A549 (cell line): ENCODE data around the gene WNT9A. TPM values are rescaled to one million over a fixed set of nuclear protein-coding genes. Genes with fewer than 3 reads are reported as not detected.

Experiments
- ATAC-seq, 2 experiments: fragments of 200-7000 bp in 1 of 2; fragments of >200 bp in 1 of 2; cut with Nextera tagmentation in 1 of 2; cut with Tn5 transposase in 1 of 2; 3 replicates each; pipeline versions ENCODE4 v1.8.0 to v1.9.1; 2018 to 2020; ENCODE audit warnings: mild to moderate bottlenecking in 1 of 2, moderate library complexity in 1 of 2
- CTCF ChIA-PET: fragments of 300-600 bp; sonication (Branson Sonifier 250); formaldehyde crosslinking; extraction: SDS; loops from one replicate; lab custom pipeline; 2021; ENCODE audit warnings: antibody characterized with exemption, inconsistent platforms; lab: Yijun Ruan, JAX
- POLR2A ChIA-PET: fragments of 350-600 bp; formaldehyde crosslinking; extraction: SDS; loops from one replicate; lab custom pipeline; 2021; ENCODE audit warnings: antibody characterized with exemption, inconsistent platforms; lab: Yijun Ruan, JAX
- DNase-seq, 2 experiments: peaks; one replicate each; pipeline versions ENCODE4 v3.0.0 to v3.0.0-alpha.2; 2011 to 2016; ENCODE audit warnings: low read depth in 1 of 2, low spot score in 1 of 2
- FAIRE-seq: peaks from 2 replicates; lab custom pipeline; 2011; peaks lifted over from hg19 to GRCh38; lab: Jason Lieb, UNC
- H3K27ac ChIP-seq, 2 experiments: fragments of >200 bp; sonication (Bioruptor Twin); formaldehyde crosslinking; 3 replicates each; pipeline ENCODE4 v1.5.1; 2016 to 2017
- H3K4me1 ChIP-seq: fragments of >200 bp; sonication (Bioruptor Twin); formaldehyde crosslinking; 3 replicates; pipeline ENCODE4 v1.6.1; 2016
- H3K4me2 ChIP-seq: fragments of >200 bp; sonication (Bioruptor Twin); formaldehyde crosslinking; 3 replicates; pipeline ENCODE4 v1.6.1; 2016
- H3K4me3 ChIP-seq: fragments of >200 bp; sonication (Bioruptor Twin); formaldehyde crosslinking; 3 replicates; pipeline ENCODE4 v1.5.1; 2016
- H3K9me3 ChIP-seq: fragments of >200 bp; sonication (Bioruptor Twin); formaldehyde crosslinking; 3 replicates; pipeline ENCODE4 v1.6.1; 2016
- CBX8 ChIP-seq: fragments of 200-600 bp; sonication (generic); IDR thresholded peaks from 2 replicates; pipeline ENCODE4 v1.6.1; 2016
- CEBPB ChIP-seq, 2 experiments: fragments of >200 bp in 1 of 2; sonication (Bioruptor Twin) in 1 of 2; formaldehyde crosslinking in 1 of 2; IDR thresholded peaks; 2 replicates each; pipeline ENCODE4 v1.6.1; 2012 to 2016
- CHD4 ChIP-seq: fragments of 200-600 bp; sonication (generic); IDR thresholded peaks from 2 replicates; pipeline ENCODE4 v1.6.1; 2016; ENCODE audit warnings: antibody characterized with exemption, mild to moderate bottlenecking, borderline replicate concordance
- EHMT2 ChIP-seq: fragments of 200-600 bp; sonication (generic); IDR thresholded peaks from 2 replicates; pipeline ENCODE4 v1.6.1; 2016; ENCODE audit warnings: antibody characterized with exemption, low read depth, mild to moderate bottlenecking, moderate library complexity
- JUN ChIP-seq, 2 experiments: fragments of >200 bp; sonication (Bioruptor Twin); formaldehyde crosslinking; IDR thresholded peaks; 2 replicates in 1 of 2; 3 replicates in 1 of 2; pipeline ENCODE4 v1.6.1; 2016 to 2017
- KDM5A ChIP-seq: fragments of 200-600 bp; sonication (generic); IDR thresholded peaks from 2 replicates; pipeline ENCODE4 v1.6.1; 2016; ENCODE audit warnings: antibody characterized with exemption, mild to moderate bottlenecking
- NFE2L2 ChIP-seq: fragments of 150-350 bp; conservative IDR thresholded peaks from 2 replicates; pipeline ENCODE4 v1.6.1; 2014; ENCODE audit warnings: low read length
- NPAS2 ChIP-seq: fragments of 250-450 bp; sonication (Bioruptor Pico); IDR thresholded peaks from 2 replicates; pipeline ENCODE4 v1.8.0; 2022; ENCODE audit warnings: mild to moderate bottlenecking, moderate library complexity, borderline replicate concordance
- NR3C1 ChIP-seq: fragments of >200 bp; sonication (Bioruptor Twin); formaldehyde crosslinking; IDR thresholded peaks from 3 replicates; pipeline ENCODE4 v1.6.1; 2017
- PBX3 ChIP-seq: IDR thresholded peaks from 2 replicates; pipeline ENCODE4 v1.6.1; 2012
- POLR2A ChIP-seq: IDR thresholded peaks from 2 replicates; pipeline ENCODE4 v1.6.1; 2012; ENCODE audit warnings: mild to moderate bottlenecking, low read length
- REST ChIP-seq: fragments of 200-600 bp; sonication (generic); IDR thresholded peaks from 2 replicates; pipeline ENCODE4 v1.6.1; 2016; ENCODE audit warnings: antibody characterized with exemption, mild to moderate bottlenecking, moderate library complexity
- TFCP2L1 ChIP-seq: fragments of 250-450 bp; sonication (Bioruptor Pico); IDR thresholded peaks from 2 replicates; pipeline ENCODE4 v1.5.0; 2021; ENCODE audit warnings: mild to moderate bottlenecking
- ZC3H11A ChIP-seq: fragments of 450-650 bp; IDR thresholded peaks from 2 replicates; pipeline ENCODE4 v1.6.1; 2014; ENCODE audit warnings: antibody characterized with exemption, mild to moderate bottlenecking
- ZFP36 ChIP-seq: fragments of 450-650 bp; IDR thresholded peaks from 2 replicates; pipeline ENCODE4 v1.6.1; 2014; ENCODE audit warnings: borderline replicate concordance; ENCODE audit not compliant: partially characterized antibody
- whole genome bisulfite sequencing: methylation state at CpG from one replicate; pipeline ENCODE4 v1.1.6; 2017; ENCODE audit errors: missing lambda C conversion rate; 5-methylcytosine and 5-hydroxymethylcytosine counted together
- polyA plus RNA-seq, 4 experiments: library from polyadenylated mRNA; depleted of rRNA in 3 of 4; stranded (reverse); fragments of >200 nt; fragmentation: RNase III in 1 of 4; extraction: RNeasy Plus Mini Kit Qiagen cat#74134 plus additional on column Dnase treatment in 1 of 4; gene quantifications; 2 replicates in 3 of 4; 3 replicates in 1 of 4; pipeline ENCODE4 v1.2.3, GENCODE V29; 2011 to 2017
- TF ChIP-seq, protein P1 (sequence below): fragments of >200 bp; sonication (Bioruptor Twin); formaldehyde crosslinking; IDR thresholded peaks from 3 replicates; pipeline ENCODE4 v1.5.1; 2016
- TF ChIP-seq, protein P2 (sequence below): fragments of 450-650 bp; IDR thresholded peaks from 2 replicates; pipeline ENCODE4 v1.6.1; 2014; ENCODE audit warnings: antibody characterized with exemption
- TF ChIP-seq, protein P3 (sequence below): fragments of 250-450 bp; sonication (Bioruptor Pico); IDR thresholded peaks from 2 replicates; pipeline ENCODE4 v1.5.0; 2020; ENCODE audit warnings: low read depth, mild to moderate bottlenecking, moderate library complexity
- TF ChIP-seq, protein P4 (sequence below): fragments of >200 bp; sonication (Bioruptor Twin); formaldehyde crosslinking; IDR thresholded peaks from 2 replicates; pipeline ENCODE4 v1.6.1; 2016

WNT9A gene
- polyA plus RNA-seq, 2 of the 4 experiments (the other 2 are of a cell fraction) = 0.75 to 1.2 TPM

- no peak overlapping the region for H3K27ac ChIP-seq
- POLR2A ChIA-PET = no interaction called here
Measured at GRCh38 chr1:227937031-227937837, 10.5 kb downstream of the WNT9A start.

DNA sequence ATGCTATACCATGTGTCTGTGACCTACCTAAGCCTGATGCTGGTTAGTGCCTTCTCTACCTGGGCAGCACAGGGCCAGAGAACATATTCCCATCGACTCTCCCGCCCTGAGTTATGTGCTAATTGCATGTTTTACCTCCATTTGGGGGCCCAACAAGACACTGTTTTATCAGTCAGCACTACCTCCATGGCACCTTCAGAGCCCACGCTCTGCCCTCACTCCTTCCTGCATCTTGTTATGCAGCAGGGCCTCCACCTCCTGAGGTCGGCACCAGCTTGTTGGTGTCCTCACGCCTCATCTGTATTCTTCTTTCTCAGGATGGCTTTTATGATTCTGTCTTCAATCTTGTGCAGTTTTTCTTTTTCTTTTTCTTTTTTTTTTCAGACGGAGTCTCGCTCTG lies 11.9 kb downstream of the WNT9A start:
- Histone ChIP-seq H3K4me2 (no peak overlapping the region), H3K27ac (no peak overlapping the region), H3K9me3 (peaks cover 35% of the 10 kb centered on the region), H3K4me3 (no peak overlapping the region), H3K4me1 (no peaks in the 10 kb centered on the region; the same call in 2 of the 3 replicates)
- FAIRE-seq (no peak), ATAC-seq (no peak), DNase-seq (no peak)
- ChIA-PET CTCF (interaction anchor here (0.6 to 0.9 kb wide), 3 partner anchors 10 to 143 kb away, joined by 3 to 4 read pairs (median 4); no protein-coding TSS in a partner anchor), POLR2A (no interaction called here)
- TF ChIP-seq CHD4 (no peak), NPAS2 (CRISPR knock-in tag) (no peak)
- WGBS = 88% methylated on average over 7 of the region's 7 CpGs

More at GRCh38 chr1:227937031-227937837, 10.5 kb downstream of the WNT9A start:
- CTCF ChIA-PET = interaction anchor here (0.9 kb wide), 1 partner anchor 11 kb away, joined by 3 read pairs; the partner anchor contains the start of gene WNT9A
- DNase-seq = no peak
- TF ChIP-seq CEBPB (IDR thresholded peaks at IDR 0.05) = no peak
- TF ChIP-seq, protein P1, sequence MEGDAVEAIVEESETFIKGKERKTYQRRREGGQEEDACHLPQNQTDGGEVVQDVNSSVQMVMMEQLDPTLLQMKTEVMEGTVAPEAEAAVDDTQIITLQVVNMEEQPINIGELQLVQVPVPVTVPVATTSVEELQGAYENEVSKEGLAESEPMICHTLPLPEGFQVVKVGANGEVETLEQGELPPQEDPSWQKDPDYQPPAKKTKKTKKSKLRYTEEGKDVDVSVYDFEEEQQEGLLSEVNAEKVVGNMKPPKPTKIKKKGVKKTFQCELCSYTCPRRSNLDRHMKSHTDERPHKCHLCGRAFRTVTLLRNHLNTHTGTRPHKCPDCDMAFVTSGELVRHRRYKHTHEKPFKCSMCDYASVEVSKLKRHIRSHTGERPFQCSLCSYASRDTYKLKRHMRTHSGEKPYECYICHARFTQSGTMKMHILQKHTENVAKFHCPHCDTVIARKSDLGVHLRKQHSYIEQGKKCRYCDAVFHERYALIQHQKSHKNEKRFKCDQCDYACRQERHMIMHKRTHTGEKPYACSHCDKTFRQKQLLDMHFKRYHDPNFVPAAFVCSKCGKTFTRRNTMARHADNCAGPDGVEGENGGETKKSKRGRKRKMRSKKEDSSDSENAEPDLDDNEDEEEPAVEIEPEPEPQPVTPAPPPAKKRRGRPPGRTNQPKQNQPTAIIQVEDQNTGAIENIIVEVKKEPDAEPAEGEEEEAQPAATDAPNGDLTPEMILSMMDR = no peak
- TF ChIP-seq, all 56 proteins: peak for 0
- no peak for FAIRE-seq
- no peak for ATAC-seq
- Histone ChIP-seq H3K4me2 (no peak overlapping the region), H3K4me1 (no peaks in the 10 kb centered on the region; the same call in 2 of the 3 replicates), H3K4me3 (no peak overlapping the region), H3K9me3 (peaks cover 35% of the 10 kb centered on the region)
- 87% methylated on average over 20 of the region's 20 CpGs for WGBS

DNA sequence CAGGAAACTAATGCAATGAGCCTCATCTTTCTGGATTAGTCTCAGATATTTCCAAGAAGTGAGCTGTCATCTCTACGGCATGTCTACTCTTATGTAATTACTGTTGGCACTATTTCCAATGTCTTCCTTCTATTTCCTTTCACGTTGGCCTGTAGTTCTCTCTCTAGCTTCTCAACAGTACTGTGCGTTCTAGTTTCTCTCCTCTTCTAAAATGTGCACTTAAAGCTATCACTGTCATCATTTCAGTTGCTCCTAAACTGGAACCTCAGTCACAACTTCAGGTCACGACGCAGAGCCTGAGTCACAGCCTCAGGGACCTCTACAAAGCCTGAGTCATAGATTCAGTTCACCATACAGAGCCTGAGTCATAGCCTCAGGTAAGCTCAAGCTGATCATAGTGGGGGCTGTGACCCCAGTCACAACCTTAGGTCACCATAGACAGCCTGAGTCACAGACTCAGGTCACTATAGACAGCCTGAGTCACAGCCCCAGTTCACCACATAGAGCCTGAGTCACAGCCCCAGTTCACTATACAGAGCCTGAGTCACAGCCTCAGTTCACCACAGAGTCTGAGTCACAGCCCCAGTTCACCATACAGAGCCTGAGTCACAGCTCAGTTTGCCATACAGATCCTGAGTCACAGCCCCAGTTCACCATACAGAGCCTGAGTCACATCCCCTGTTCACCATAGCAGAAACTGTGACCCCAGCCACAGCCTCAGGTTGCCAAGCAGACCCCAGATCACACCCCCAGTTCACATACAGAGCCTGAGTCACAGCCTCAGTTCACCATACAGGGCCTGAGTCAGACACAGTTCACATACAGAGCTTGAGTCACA lies 13.0 kb downstream of the WNT9A start:
- peak; percentile 97 to 99 for ATAC-seq
- Histone ChIP-seq H3K27ac (peak overlapping the region in 1 of 2 experiments; percentile 55; a peak in 3 of 6 replicates), H3K4me3 (no peak overlapping the region), H3K9me3 (peaks cover 35% of the 10 kb centered on the region), H3K4me1 (no peaks in the 10 kb centered on the region; the same call in 2 of the 3 replicates), H3K4me2 (no peak overlapping the region)
- 19% methylated on average over 5 of the region's 5 CpGs for WGBS
- DNase-seq = peak; percentile 49 to 91
- CTCF ChIA-PET = interaction anchor here (0.6 kb wide), 1 partner anchor 497 kb away, joined by 4 read pairs; no protein-coding TSS in a partner anchor
- POLR2A ChIA-PET = no interaction called here
- FAIRE-seq = peak; percentile 73
- TF ChIP-seq, protein P2, sequence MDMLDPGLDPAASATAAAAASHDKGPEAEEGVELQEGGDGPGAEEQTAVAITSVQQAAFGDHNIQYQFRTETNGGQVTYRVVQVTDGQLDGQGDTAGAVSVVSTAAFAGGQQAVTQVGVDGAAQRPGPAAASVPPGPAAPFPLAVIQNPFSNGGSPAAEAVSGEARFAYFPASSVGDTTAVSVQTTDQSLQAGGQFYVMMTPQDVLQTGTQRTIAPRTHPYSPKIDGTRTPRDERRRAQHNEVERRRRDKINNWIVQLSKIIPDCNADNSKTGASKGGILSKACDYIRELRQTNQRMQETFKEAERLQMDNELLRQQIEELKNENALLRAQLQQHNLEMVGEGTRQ = no peak
- TF ChIP-seq ZC3H11A (no peak), NR3C1 (no peak), TFCP2L1 (CRISPR knock-in tag) (no peak), REST (no peak), PBX3 (peak; percentile 32; the same call in 1 of the 2 replicates), EHMT2 (no peak), NFE2L2 (0 out of 2 replicates have a peak, but pooled peaks have one; percentile 5), NPAS2 (CRISPR knock-in tag) (no peak), JUN (IDR thresholded peaks at IDR 0.05) (peak in 1 of 2 experiments; percentile 28; a peak in 1 of 5 replicates), KDM5A (no peak), POLR2A (no peak), ZFP36 (no peak), CBX8 (no peak), CEBPB (IDR thresholded peaks at IDR 0.05) (no peak)
- TF ChIP-seq, protein P3, sequence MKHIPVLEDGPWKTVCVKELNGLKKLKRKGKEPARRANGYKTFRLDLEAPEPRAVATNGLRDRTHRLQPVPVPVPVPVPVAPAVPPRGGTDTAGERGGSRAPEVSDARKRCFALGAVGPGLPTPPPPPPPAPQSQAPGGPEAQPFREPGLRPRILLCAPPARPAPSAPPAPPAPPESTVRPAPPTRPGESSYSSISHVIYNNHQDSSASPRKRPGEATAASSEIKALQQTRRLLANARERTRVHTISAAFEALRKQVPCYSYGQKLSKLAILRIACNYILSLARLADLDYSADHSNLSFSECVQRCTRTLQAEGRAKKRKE (CRISPR knock-in tag) = no peak
- TF ChIP-seq, protein P4, sequence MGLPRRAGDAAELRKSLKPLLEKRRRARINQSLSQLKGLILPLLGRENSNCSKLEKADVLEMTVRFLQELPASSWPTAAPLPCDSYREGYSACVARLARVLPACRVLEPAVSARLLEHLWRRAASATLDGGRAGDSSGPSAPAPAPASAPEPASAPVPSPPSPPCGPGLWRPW = no peak
